CD4-positive, alpha-beta T cell (primary cell): Measurements from ENCODE around the gene PDZRN3. TPM values are rescaled to one million over a fixed set of nuclear protein-coding genes. Genes with fewer than 3 reads are reported as not detected.

ENCODE experiments used
- ATAC-seq: fragments of 200-7000 bp; cut with Tn5 transposase; one replicate; pipeline ENCODE4 v1.10.0; 2022; ENCODE audit warnings: mild to moderate bottlenecking; ENCODE audit not compliant: poor library complexity
- CTCF ChIA-PET: fragments of 350-600 bp; sonication (Branson Sonifier 250); formaldehyde crosslinking; loops from one replicate; lab custom pipeline; 2021; ENCODE audit warnings: antibody characterized with exemption, inconsistent platforms; lab: Charles Lee
- POLR2A ChIA-PET: fragments of 350-600 bp; sonication (Branson Sonifier 250); formaldehyde crosslinking; loops from one replicate; lab custom pipeline; 2021; ENCODE audit warnings: antibody characterized with exemption, inconsistent platforms; lab: Charles Lee
- DNase-seq, 14 experiments: peaks; one replicate each; pipeline ENCODE4 v3.0.0-alpha.2; 2013 to 2020; ENCODE audit warnings: mixed read lengths in 2 of 14
- H3K27ac ChIP-seq, 2 donors: one replicate each; pipeline versions ENCODE4 v1.5.1 to v1.7.0; 2013; ENCODE audit warnings: low read length in 2 of 2, low read depth in 1 of 2, mild to moderate bottlenecking in 1 of 2
- H3K27me3 ChIP-seq, 2 experiments: 1 replicate in 1 of 2; 2 replicates in 1 of 2; pipeline versions ENCODE4 v1.6.1 to v1.7.0; 2013; ENCODE audit warnings: low read length in 2 of 2, control low read depth in 1 of 2, mild to moderate bottlenecking in 1 of 2, moderate library complexity in 1 of 2; ENCODE audit not compliant: insufficient read depth in 2 of 2, control insufficient read depth in 1 of 2
- H3K36me3 ChIP-seq: one replicate; pipeline ENCODE4 v1.6.1; 2013; ENCODE audit warnings: low read length, control low read depth; ENCODE audit not compliant: insufficient read depth
- H3K4me1 ChIP-seq: one replicate; pipeline ENCODE4 v1.6.1; 2013; ENCODE audit warnings: low read length, control low read depth; ENCODE audit not compliant: insufficient read depth
- H3K4me3 ChIP-seq: one replicate; pipeline ENCODE4 v1.5.1; 2013; ENCODE audit warnings: mild to moderate bottlenecking, low read length, moderate library complexity
- H3K9me3 ChIP-seq, 2 experiments: 1 replicate in 1 of 2; 2 replicates in 1 of 2; pipeline versions ENCODE4 v1.6.1 to v1.7.0; 2013; ENCODE audit warnings: low read length in 2 of 2, mild to moderate bottlenecking in 2 of 2, control low read depth in 1 of 2, moderate library complexity in 1 of 2; ENCODE audit not compliant: control insufficient read depth in 1 of 2, insufficient read depth in 1 of 2
- H3K27ac Mint-ChIP-seq: one replicate; pipeline ENCODE4 v1.8.0; 2020; ENCODE audit warnings: mixed read lengths
- H3K27me3 Mint-ChIP-seq: one replicate; pipeline ENCODE4 v1.8.0; 2021; ENCODE audit warnings: mixed read lengths
- H3K36me3 Mint-ChIP-seq: one replicate; pipeline ENCODE4 v1.8.0; 2021; ENCODE audit warnings: low read depth, mixed read lengths
- H3K4me1 Mint-ChIP-seq: one replicate; pipeline ENCODE4 v1.8.0; 2021; ENCODE audit warnings: low read depth, mixed read lengths
- H3K4me3 Mint-ChIP-seq: one replicate; pipeline ENCODE4 v1.8.0; 2020; ENCODE audit warnings: mild to moderate bottlenecking, mixed read lengths
- H3K9me3 Mint-ChIP-seq: one replicate; pipeline ENCODE4 v1.8.0; 2020; ENCODE audit warnings: mixed read lengths
- CTCF ChIP-seq: fragments of 200-600 bp; IDR thresholded peaks from one replicate; pipeline ENCODE4 v1.8.0; 2022; ENCODE audit warnings: antibody characterized with exemption, mild to moderate bottlenecking
- intact Hi-C, 2 experiments: fragments of 100-400 bp; cut with DNase I in 1 of 2; cut with micrococcal nuclease in 1 of 2; formaldehyde crosslinking; loops; one replicate each; pipeline versions ENCODE4 v1.15.1 to v1.9.0; 2023 to 2025; cut with DNase I, micrococcal nuclease
- total RNA-seq, 174 experiments: library from RNA in 2 of 174; stranded (reverse) in 2 of 174; gene quantifications; one replicate each; pipeline ENCODE4 v1.2.3 and lab custom pipeline; 2021 to 2026

PDZRN3 gene
- total RNA-seq, 2 experiments from 2014 or later, result not detected

DNA sequence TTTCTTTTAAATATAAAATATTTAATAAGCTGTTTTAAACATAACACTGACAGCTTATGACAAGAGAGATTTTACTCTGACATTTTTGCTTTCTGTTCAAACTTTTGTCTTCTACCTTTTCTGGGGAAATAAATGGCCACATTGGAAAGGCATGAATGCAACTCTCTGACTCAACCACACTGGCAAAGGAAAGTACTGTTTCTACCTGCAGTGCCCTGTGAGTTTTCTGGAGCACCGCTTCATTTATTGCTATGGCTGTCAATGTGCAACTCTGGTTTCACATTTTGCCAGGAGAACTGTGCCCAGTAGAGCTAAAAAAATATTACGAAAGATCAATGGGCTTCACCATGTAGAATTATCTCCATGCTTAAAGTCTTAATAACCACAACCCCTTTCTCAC is 15.1 kb downstream of the PDZRN3 start:
- POLR2A ChIA-PET, result no interaction called here

GRCh38 chr3:73609315-73609641 is 15.5 kb downstream of the PDZRN3 start:
- Histone ChIP-seq H3K27me3 (no peaks in the 10 kb centered on the region), H3K9me3 (no peaks in the 10 kb centered on the region), H3K36me3 (no peaks in the 10 kb centered on the region), H3K27ac (no peak overlapping the region), H3K4me1 (no peaks in the 10 kb centered on the region), H3K4me3 (no peak overlapping the region)
- no peak overlapping the region for H3K27ac Mint-ChIP-seq
- H3K9me3 Mint-ChIP-seq, result no peaks in the 10 kb centered on the region
- CTCF ChIA-PET, result no interaction called here
- intact Hi-C loops, result no loop called here
- no peak overlapping the region for H3K4me3 Mint-ChIP-seq
- no peaks in the 10 kb centered on the region for H3K4me1 Mint-ChIP-seq
- H3K27me3 Mint-ChIP-seq, result peaks cover 8% of the 10 kb centered on the region
- POLR2A ChIA-PET, result no interaction called here
- DNase-seq (no peak), ATAC-seq (no peak)
- H3K36me3 Mint-ChIP-seq, result no peaks in the 10 kb centered on the region
- no peak for TF ChIP-seq CTCF

More for the DNA sequence above, 15.1 kb downstream of the PDZRN3 start:
- CTCF ChIA-PET, result no interaction called here
- ATAC-seq, result no peak
- no peak overlapping the region for H3K4me3 Mint-ChIP-seq
- H3K4me3 ChIP-seq, result no peak overlapping the region
- peaks cover 8% of the 10 kb centered on the region for H3K27me3 Mint-ChIP-seq
- no peaks in the 10 kb centered on the region for H3K4me1 ChIP-seq
- H3K9me3 Mint-ChIP-seq, result no peaks in the 10 kb centered on the region
- no peak overlapping the region for H3K27ac ChIP-seq
- no peaks in the 10 kb centered on the region for H3K36me3 Mint-ChIP-seq
- H3K36me3 ChIP-seq, result no peaks in the 10 kb centered on the region
- H3K27ac Mint-ChIP-seq, result no peak overlapping the region
- no peak for TF ChIP-seq CTCF
- no peaks in the 10 kb centered on the region for H3K9me3 ChIP-seq
- H3K27me3 ChIP-seq, result no peaks in the 10 kb centered on the region
- intact Hi-C loops, result no loop called here
- DNase-seq, result no peak
- H3K4me1 Mint-ChIP-seq, result no peaks in the 10 kb centered on the region

DNA sequence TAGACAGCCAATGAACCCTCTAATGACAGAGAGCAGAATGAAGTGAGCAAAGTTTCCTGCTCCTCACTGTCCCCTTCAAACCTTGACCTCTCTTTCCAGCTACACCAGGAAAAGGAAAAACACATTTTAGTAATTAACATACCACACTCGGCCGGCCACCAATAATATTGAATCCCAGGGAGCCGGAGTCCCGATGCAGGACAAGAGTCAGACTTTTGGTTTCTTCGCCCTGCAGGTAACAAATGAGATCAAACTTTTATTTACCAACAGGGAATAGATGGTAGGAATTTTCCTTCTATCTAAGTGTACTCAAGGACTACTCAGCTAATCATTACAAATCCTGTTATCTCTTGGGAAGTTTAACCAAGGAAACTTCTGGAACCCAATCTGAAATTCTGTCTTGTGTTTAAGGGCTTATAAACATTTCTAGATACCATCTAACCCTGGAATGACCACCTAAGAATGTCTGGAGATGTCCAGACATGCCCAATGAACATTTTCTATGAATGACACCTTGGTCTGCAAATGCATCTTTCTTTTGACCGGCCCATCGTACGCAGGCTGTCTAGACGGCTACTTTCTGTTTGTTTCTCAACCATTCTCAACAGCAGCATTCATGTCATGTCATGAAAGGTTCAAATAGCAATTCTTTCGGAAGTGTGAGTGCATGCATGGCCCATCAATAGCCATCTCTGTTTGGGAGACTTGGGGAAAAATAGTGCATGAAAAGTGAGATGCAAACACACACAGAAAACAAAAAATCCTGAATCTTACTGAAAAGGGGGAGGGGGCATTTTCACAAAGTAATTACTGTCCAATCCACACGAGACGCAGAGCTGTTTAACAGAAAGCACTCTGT is 16.1 kb downstream of the PDZRN3 start:
- no peaks in the 10 kb centered on the region for H3K4me1 ChIP-seq
- H3K27me3 ChIP-seq, result no peaks in the 10 kb centered on the region
- intact Hi-C loops, result no loop called here
- H3K36me3 Mint-ChIP-seq, result no peaks in the 10 kb centered on the region
- ATAC-seq (no peak), DNase-seq (no peak)
- ChIA-PET CTCF (no interaction called here), POLR2A (no interaction called here)
- no peaks in the 10 kb centered on the region for H3K36me3 ChIP-seq
- no peak overlapping the region for H3K27ac Mint-ChIP-seq
- H3K9me3 Mint-ChIP-seq, result no peaks in the 10 kb centered on the region
- peaks cover 8% of the 10 kb centered on the region for H3K27me3 Mint-ChIP-seq
- no peak overlapping the region for H3K27ac ChIP-seq
- no peak overlapping the region for H3K4me3 Mint-ChIP-seq
- H3K4me3 ChIP-seq, result no peak overlapping the region
- TF ChIP-seq CTCF, result no peak
- no peaks in the 10 kb centered on the region for H3K4me1 Mint-ChIP-seq
- no peaks in the 10 kb centered on the region for H3K9me3 ChIP-seq
